NK-92 (cell line): Measurements from ENCODE around the gene PNPLA4.

Source experiments
- DNase-seq: peaks from one replicate; lab custom pipeline; 2025; ENCODE audit not compliant: unreplicated experiment; lab: John Stamatoyannopoulos, UW

PNPLA4 gene

DNA sequence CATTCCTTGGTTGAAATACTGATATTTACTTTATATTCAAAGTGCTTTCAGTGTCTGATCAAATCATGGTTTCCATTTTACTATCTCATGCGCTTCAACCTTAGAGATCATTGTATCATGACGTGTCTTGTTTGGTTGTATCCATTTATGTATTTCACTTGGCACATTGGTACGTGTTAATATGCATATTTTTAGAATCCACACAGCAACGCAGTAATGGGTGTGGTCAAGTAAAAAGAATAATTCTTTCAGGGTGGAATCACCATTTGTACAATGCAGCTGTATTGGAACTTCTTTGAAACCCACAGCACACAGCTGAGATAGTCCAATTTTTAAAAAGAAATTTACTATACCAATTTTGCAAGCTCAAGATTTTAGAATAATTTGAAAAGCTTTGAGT is 55.2 kb downstream of the PNPLA4 start:
- no peak for DNase-seq

GRCh38 chrX:7852166-7852565 is 75.0 kb downstream of the PNPLA4 start:
- no peak for DNase-seq
